Measurements from ENCODE around the gene HMCES. TPM values are rescaled to one million over a fixed set of nuclear protein-coding genes. Genes with fewer than 3 reads are reported as not detected.

Gene HMCES
- polyA plus RNA-seq, 3 donors, result 11.9 to 23.0 (median 18.0) TPM

DNA sequence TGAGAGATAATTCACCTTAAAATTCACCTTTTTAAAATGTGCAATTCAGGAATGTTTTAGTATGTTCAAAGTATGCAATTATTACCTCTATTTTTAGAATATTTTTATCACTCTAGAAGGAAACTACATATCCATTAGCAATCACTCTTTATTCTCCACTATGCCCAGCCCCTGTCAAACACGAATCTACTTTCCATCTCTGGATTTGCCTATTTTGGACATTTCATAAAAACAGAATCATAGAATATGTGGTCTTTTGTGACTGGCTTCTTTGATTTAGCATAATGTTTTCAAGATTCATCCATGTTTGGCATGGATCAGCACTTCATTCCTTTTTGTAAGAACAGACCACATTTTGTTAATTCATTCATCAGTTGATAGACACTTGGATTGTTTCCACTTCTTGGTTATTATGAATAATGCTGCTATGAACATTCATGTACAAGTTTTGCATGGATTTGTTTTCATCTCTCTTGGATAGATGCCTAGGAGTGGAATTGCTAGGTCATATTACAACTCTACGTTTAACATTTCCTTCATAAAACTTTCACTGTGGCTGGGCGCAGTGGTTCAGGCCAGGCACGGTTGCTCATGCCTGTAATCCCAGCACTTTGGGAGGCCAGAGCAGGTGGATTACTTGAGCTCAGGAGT lies 12.7 kb downstream of the HMCES start:
- intact Hi-C loops (cut with micrococcal nuclease), result no loop called here
- H3K36me3 Mint-ChIP-seq, result peaks cover 45 to 67% of the 10 kb centered on the region in 2 donors

GRCh38 chr3:129295286-129295685 lies 16.6 kb downstream of the HMCES start:
- no peaks in the 10 kb centered on the region for H4K20me1 ChIP-seq (ENCODE audit: insufficient read depth, low read length)
- no peak overlapping the region for H3K4me3 Mint-ChIP-seq
- H3K4me1 Mint-ChIP-seq, result no peaks in the 10 kb centered on the region
- H3K4me2 ChIP-seq (replicated peaks; ENCODE audit: extremely low read depth, low read length, poor library complexity, severe bottlenecking), result no peak overlapping the region
- H3K36me3 Mint-ChIP-seq, result peaks cover 59 to 72% of the 10 kb centered on the region in 2 donors
- no peak overlapping the region for H3K9ac ChIP-seq (ENCODE audit: insufficient read depth, low read length, poor library complexity, severe bottlenecking)
- no peaks in the 10 kb centered on the region for H3K4me1 ChIP-seq (ENCODE audit: control insufficient read depth in 1 of 2, insufficient read depth in 2 of 2, low read length in 2 of 2)
- no peaks in the 10 kb centered on the region for H3K9me3 ChIP-seq (replicated peaks in 1 of 2; ENCODE audit: control insufficient read depth in 1 of 2, insufficient read depth in 1 of 2, low read length in 2 of 2)
- H3K27me3 ChIP-seq (ENCODE audit: control insufficient read depth in 2 of 2, insufficient read depth in 2 of 2, low read length in 2 of 2), result no peaks in the 10 kb centered on the region
- intact Hi-C loops (cut with micrococcal nuclease), result no loop called here
- no peaks in the 10 kb centered on the region for H3K79me2 ChIP-seq (ENCODE audit: insufficient read depth, low read length)
- H3K27ac ChIP-seq (ENCODE audit: low read depth in 1 of 2, low read length in 2 of 2), result no peak overlapping the region
- H3K9me3 Mint-ChIP-seq, result no peaks in the 10 kb centered on the region
- WGBS (ENCODE audit: insufficient coverage), result 92% methylated on average over 2 of the region's 5 CpGs
- no peak overlapping the region for H3K27ac Mint-ChIP-seq
- no peak overlapping the region for H2AFZ ChIP-seq (ENCODE audit: insufficient read depth, low read depth, low read length, poor library complexity, severe bottlenecking)
- DNase-seq, result no peak
- no peaks in the 10 kb centered on the region for H3K27me3 Mint-ChIP-seq (ENCODE audit: low read depth in 3 of 3)
- no peak for TF ChIP-seq CTCF (IDR thresholded peaks at IDR 0.05)
- H3K36me3 ChIP-seq (replicated peaks in 1 of 2; ENCODE audit: control insufficient read depth in 1 of 2, insufficient read depth in 2 of 2, low read length in 2 of 2), result peaks cover 24 to 52% of the 10 kb centered on the region in 2 donors
- H3K4me3 ChIP-seq (replicated peaks in 1 of 3; ENCODE audit: low read depth in 2 of 3, low read length in 3 of 3), result no peak overlapping the region

More for the DNA sequence above, 12.7 kb downstream of the HMCES start:
- Histone ChIP-seq H3K4me2 (replicated peaks; ENCODE audit: extremely low read depth, low read length, poor library complexity, severe bottlenecking) (no peak overlapping the region), H2AFZ (ENCODE audit: insufficient read depth, low read depth, low read length, poor library complexity, severe bottlenecking) (no peak overlapping the region), H3K27me3 (ENCODE audit: control insufficient read depth in 2 of 2, insufficient read depth in 2 of 2, low read length in 2 of 2) (no peaks in the 10 kb centered on the region), H3K9me3 (replicated peaks in 1 of 2; ENCODE audit: control insufficient read depth in 1 of 2, insufficient read depth in 1 of 2, low read length in 2 of 2) (no peaks in the 10 kb centered on the region), H3K27ac (ENCODE audit: low read depth in 1 of 2, low read length in 2 of 2) (no peak overlapping the region), H3K79me2 (ENCODE audit: insufficient read depth, low read length) (no peaks in the 10 kb centered on the region), H3K36me3 (replicated peaks in 1 of 2; ENCODE audit: control insufficient read depth in 1 of 2, insufficient read depth in 2 of 2, low read length in 2 of 2) (peaks cover 14 to 44% of the 10 kb centered on the region in 2 donors), H4K20me1 (ENCODE audit: insufficient read depth, low read length) (no peaks in the 10 kb centered on the region), H3K4me3 (replicated peaks in 1 of 3; ENCODE audit: low read depth in 2 of 3, low read length in 3 of 3) (no peak overlapping the region), H3K9ac (ENCODE audit: insufficient read depth, low read length, poor library complexity, severe bottlenecking) (no peak overlapping the region), H3K4me1 (ENCODE audit: control insufficient read depth in 1 of 2, insufficient read depth in 2 of 2, low read length in 2 of 2) (no peaks in the 10 kb centered on the region)
- H3K4me1 Mint-ChIP-seq, result no peaks in the 10 kb centered on the region
- no CpG with 5 or more reads among the region's 4 CpGs for WGBS (ENCODE audit: insufficient coverage)
- no peak overlapping the region for H3K4me3 Mint-ChIP-seq
- no peaks in the 10 kb centered on the region for H3K27me3 Mint-ChIP-seq (ENCODE audit: low read depth in 3 of 3)
- DNase-seq, result no peak
- no peaks in the 10 kb centered on the region for H3K9me3 Mint-ChIP-seq
- no peak overlapping the region for H3K27ac Mint-ChIP-seq
- no peak for TF ChIP-seq CTCF (IDR thresholded peaks at IDR 0.05)

Measured in CD14-positive monocyte (primary cell).